GM10266 (cell line): Measurements from ENCODE around the gene ATOH7.

Source experiments
- DNase-seq: peaks from one replicate; pipeline ENCODE4 v3.0.0; 2012; ENCODE audit errors: extremely low spot score
- TF ChIP-seq, protein P1 (sequence below): IDR thresholded peaks from 2 replicates; pipeline ENCODE4 v1.5.1; 2012; ENCODE audit warnings: mild to moderate bottlenecking, low read depth; ENCODE audit not compliant: control insufficient read depth, insufficient read depth; ENCODE audit errors: missing control alignments

Gene ATOH7

GRCh38 chr10:68269562-68270290 is 37.8 kb upstream of the ATOH7 start:
- TF ChIP-seq, protein P1, sequence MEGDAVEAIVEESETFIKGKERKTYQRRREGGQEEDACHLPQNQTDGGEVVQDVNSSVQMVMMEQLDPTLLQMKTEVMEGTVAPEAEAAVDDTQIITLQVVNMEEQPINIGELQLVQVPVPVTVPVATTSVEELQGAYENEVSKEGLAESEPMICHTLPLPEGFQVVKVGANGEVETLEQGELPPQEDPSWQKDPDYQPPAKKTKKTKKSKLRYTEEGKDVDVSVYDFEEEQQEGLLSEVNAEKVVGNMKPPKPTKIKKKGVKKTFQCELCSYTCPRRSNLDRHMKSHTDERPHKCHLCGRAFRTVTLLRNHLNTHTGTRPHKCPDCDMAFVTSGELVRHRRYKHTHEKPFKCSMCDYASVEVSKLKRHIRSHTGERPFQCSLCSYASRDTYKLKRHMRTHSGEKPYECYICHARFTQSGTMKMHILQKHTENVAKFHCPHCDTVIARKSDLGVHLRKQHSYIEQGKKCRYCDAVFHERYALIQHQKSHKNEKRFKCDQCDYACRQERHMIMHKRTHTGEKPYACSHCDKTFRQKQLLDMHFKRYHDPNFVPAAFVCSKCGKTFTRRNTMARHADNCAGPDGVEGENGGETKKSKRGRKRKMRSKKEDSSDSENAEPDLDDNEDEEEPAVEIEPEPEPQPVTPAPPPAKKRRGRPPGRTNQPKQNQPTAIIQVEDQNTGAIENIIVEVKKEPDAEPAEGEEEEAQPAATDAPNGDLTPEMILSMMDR = no peak
- no peak for DNase-seq

DNA sequence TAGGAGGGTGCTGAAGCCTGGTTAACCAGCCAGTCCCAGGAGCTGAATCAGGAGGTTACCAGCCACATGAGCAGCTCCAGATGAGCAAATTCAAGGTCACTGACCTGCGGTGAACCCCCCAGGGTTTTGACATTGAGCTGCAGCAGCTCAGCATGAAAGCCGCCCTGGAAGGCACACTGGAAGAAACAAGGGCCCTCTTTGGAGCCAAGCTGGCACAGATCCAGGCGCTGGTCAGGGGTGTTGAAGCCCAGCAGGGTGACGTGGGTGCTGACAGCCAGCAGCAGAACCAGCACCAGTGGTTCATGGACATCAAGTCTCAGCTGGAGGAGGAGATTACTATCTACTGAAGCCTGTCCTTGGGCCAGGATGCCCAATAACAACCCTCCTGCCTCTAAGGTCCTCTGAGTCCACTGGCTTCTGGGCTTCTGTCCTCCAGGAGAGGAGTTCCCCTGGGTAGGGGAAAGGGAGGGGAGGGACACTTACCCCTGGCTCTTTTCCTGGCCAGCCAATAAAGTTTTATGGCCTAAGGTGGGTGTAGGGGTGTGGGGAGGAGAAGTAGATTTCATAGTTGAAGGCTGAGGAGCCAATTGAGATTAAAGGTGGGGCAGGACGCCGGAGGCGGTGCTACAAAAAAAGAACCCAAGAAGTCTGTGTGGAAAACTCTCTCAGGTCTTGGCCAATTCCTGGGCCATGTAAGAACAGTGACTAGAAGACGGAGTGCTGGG is 29.4 kb upstream of the ATOH7 start:
- no peak for DNase-seq
- TF ChIP-seq, protein P1 = no peak

- TF ChIP-seq, protein P1 = no peak
- DNase-seq = no peak
These were observed 21.4 kb upstream of the ATOH7 start for GRCh38 chr10:68253346-68253745.

GRCh38 chr10:68251625-68252495 is 19.9 kb upstream of the ATOH7 start:
- DNase-seq = no peak
- TF ChIP-seq, protein P1 = no peak

DNA sequence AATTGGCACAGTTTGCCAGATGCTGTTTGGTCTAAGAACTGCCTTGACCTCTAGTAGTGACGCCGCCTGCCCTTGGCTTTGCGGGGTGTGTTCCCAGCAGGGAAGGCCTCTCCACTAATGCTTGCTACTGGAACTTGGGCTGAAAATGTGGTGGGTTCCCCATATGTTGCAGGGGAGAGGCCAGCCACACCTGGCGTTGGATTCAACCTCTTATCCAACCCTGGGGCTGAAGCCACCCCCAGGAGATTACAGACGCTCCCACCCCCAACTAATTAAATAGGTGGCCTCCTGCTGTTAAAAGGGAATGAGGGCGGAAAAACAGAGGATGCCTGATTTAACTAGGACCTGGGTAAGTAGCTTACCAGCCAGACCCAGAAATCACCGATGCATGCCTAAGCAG is 19.2 kb upstream of the ATOH7 start:
- TF ChIP-seq, protein P1 = no peak
- no peak for DNase-seq

GRCh38 chr10:68249297-68249696 is 17.4 kb upstream of the ATOH7 start:
- no peak for DNase-seq
- TF ChIP-seq, protein P1 = no peak
